ENCODE data around the gene STYXL1. TPM values are rescaled to one million over a fixed set of nuclear protein-coding genes. Genes with fewer than 3 reads are reported as not detected.
"Not testable (repeated sequence)": the region's sequence is repeated elsewhere in the genome, so short reads cannot be mapped to it uniquely, and the experiment has no call there.

STYXL1 gene
- total RNA-seq, 2 donors from 2014 or later: 17.6 to 40.1 TPM

DNA sequence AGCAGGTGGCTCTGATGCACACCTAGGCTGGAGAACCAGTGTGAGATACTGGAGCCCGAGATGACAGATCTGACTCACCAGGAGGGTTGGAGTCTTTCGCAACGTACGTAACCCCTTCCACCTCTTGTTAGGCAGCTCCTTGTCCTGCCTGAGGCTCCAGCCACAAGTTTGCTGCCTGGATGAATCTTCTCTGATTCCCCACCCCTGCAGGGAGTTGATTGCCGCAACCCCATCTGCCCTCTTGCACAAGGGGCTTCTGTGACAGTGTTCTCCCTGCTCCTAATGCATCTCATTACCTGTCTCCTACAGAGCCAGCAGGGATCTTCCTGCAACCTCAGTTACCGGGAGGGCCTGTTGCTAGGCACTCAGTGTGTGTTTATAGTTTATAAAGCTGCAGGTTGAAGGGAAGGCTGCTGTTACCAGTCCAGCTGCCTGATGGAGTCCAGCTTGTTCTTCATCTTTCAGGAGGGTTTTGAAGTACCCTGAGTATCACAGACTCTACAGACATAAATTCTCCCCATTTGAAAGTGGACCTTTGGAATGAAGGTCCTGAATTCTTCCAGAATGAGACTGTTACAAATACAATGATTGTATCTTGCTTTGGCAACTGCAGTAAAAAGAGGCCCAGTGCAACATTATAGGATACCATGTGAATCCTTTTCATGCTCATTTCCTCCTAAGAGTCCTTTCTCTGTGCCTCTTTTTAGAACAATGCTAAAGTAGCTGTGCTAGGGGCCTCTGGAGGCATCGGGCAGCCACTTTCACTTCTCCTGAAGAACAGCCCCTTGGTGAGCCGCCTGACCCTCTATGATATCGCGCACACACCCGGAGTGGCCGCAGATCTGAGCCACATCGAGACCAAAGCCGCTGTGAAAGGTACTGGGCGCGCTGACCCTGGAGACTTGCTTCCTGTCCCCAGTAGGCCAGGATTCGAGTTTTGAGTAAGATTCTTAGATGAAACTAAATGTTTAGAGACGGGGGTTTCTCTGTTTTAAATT lies 6.6 kb upstream of the STYXL1 start:
- Histone ChIP-seq H3K4me1 (peaks cover 0 to 32% of the 10 kb centered on the region in 2 donors), H3K4me3 (no peak overlapping the region), H3K27me3 (no peaks in the 10 kb centered on the region), H3K9me3 (no peaks in the 10 kb centered on the region), H3K27ac (peak overlapping the region in 1 of 2 donors; percentile 40), H3K36me3 (peaks cover 53% of the 10 kb centered on the region)
- no peak for DNase-seq (ENCODE audit: low spot score)
- TF ChIP-seq CTCF (IDR thresholded peaks at IDR 0.05): no peak

DNA sequence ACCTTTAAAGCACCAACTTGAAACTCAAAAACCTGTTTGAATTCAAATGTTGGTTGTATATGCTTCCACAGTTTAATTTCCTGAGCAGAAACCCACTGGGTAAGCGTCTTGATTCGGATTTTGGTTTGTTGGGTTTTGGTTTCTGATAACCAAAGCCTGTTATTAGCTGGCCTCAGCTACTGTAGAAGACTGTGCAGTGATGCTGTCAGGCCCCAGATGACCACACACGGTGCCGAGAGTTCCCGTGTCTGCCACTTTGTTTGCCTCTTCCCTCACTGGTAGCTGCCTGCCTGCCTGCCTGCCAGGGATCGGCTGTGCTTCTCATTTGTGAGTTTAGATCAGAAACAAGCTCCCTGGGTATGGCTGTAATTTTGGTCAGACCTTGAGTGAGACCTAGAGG lies 5.7 kb upstream of the STYXL1 start:
- Histone ChIP-seq H3K36me3 (peaks cover 43% of the 10 kb centered on the region), H3K4me1 (peaks cover 0 to 41% of the 10 kb centered on the region in 2 donors)
- no peak for DNase-seq (ENCODE audit: low spot score)

DNA sequence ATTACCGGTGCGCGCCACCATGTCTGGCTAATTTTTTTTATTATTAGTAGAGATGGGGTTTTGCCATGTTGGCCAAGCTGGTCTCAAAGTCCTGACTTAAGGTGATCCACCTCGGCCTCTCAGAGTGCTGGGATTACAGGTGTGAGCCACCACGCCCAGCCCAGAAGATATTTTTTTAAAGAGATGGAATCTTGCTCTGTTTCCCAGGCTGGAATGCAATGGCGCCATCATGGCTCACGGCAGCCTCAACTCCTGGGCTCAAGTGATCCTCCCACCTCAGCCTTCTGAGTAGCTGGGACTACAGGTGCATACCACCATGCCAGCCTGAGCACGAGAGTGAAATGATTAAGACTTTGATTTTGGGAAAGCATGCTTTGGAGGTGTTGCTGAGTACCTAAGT lies 4.9 kb upstream of the STYXL1 start:
- not testable (repeated sequence) for H3K9me3 ChIP-seq; DNase-seq (ENCODE audit: low spot score); H3K4me3 ChIP-seq; H3K27me3 ChIP-seq
- Histone ChIP-seq H3K36me3 (peaks cover 36% of the 10 kb centered on the region), H3K27ac (peak overlapping the region; percentile 32 to 40), H3K4me1 (peaks cover 0 to 41% of the 10 kb centered on the region in 2 donors)

More for the DNA sequence above, 5.7 kb upstream of the STYXL1 start:
- TF ChIP-seq CTCF (IDR thresholded peaks at IDR 0.05): no peak
- Histone ChIP-seq H3K9me3 (no peaks in the 10 kb centered on the region), H3K4me3 (no peak overlapping the region), H3K27me3 (no peaks in the 10 kb centered on the region), H3K27ac (peak overlapping the region; percentile 32 to 40)

GRCh38 chr7:76051840-76052239 lies 4.0 kb upstream of the STYXL1 start:
- no peak for TF ChIP-seq CTCF (IDR thresholded peaks at IDR 0.05)
- no peak for DNase-seq (ENCODE audit: low spot score)
- Histone ChIP-seq H3K4me3 (no peak overlapping the region), H3K36me3 (peaks cover 28% of the 10 kb centered on the region), H3K4me1 (peaks cover 0 to 46% of the 10 kb centered on the region in 2 donors), H3K27me3 (no peaks in the 10 kb centered on the region), H3K9me3 (no peaks in the 10 kb centered on the region), H3K27ac (no peak overlapping the region)

GRCh38 chr7:76050545-76050944 lies 2.7 kb upstream of the STYXL1 start:
- H3K9me3 ChIP-seq: no peaks in the 10 kb centered on the region
- peaks cover 0 to 56% of the 10 kb centered on the region in 2 donors for H3K4me1 ChIP-seq
- no peak overlapping the region for H3K4me3 ChIP-seq
- H3K27ac ChIP-seq: no peak overlapping the region
- H3K27me3 ChIP-seq: no peaks in the 10 kb centered on the region
- TF ChIP-seq CTCF (IDR thresholded peaks at IDR 0.05): no peak
- H3K36me3 ChIP-seq: peaks cover 21% of the 10 kb centered on the region
- no peak for DNase-seq (ENCODE audit: low spot score)

- no peaks in the 10 kb centered on the region for H3K27me3 ChIP-seq
- DNase-seq (ENCODE audit: low spot score): no peak
- H3K27ac ChIP-seq: peak overlapping the region; percentile 96
- peak overlapping the region in 1 of 2 donors; percentile 100 for H3K4me3 ChIP-seq
- peaks cover 0 to 55% of the 10 kb centered on the region in 2 donors for H3K4me1 ChIP-seq
- TF ChIP-seq CTCF (IDR thresholded peaks at IDR 0.05): no peak
- no peaks in the 10 kb centered on the region for H3K9me3 ChIP-seq
- peaks cover 9% of the 10 kb centered on the region for H3K36me3 ChIP-seq
These were observed 1.5 kb upstream of the STYXL1 start for GRCh38 chr7:76049295-76049694.
